ENCODE data around the gene ADAMTS16.

Gene ADAMTS16

GRCh38 chr5:5195128-5195918 is 55.2 kb downstream of the ADAMTS16 start:
- Histone ChIP-seq H3K27me3 (replicated peaks; ENCODE audit: insufficient read depth, low read length) (no peaks in the 10 kb centered on the region), H3K9me3 (replicated peaks; ENCODE audit: insufficient read depth, low read length) (no peaks in the 10 kb centered on the region), H3K4me1 (ENCODE audit: low read length) (no peaks in the 10 kb centered on the region), H3K36me3 (replicated peaks; ENCODE audit: insufficient read depth, low read length) (no peaks in the 10 kb centered on the region), H3K4me2 (ENCODE audit: low read depth, low read length) (no peak overlapping the region), H3K9me2 (replicated peaks; ENCODE audit: insufficient read depth, low read length) (no peaks in the 10 kb centered on the region), H4K20me1 (ENCODE audit: insufficient read depth, low read length) (no peaks in the 10 kb centered on the region), H3F3A (ENCODE audit: insufficient read depth, low read length) (no peaks in the 10 kb centered on the region), H3K79me2 (ENCODE audit: low read length) (no peaks in the 10 kb centered on the region), H3K27ac (ENCODE audit: low read length) (no peak overlapping the region), H3K9ac (ENCODE audit: low read length) (no peak overlapping the region), H2AFZ (ENCODE audit: low read length) (no peak overlapping the region), H3K4me3 (ENCODE audit: low read length) (no peak overlapping the region)
- no peak for DNase-seq
- TF ChIP-seq EZH2phosphoT487 (IDR thresholded peaks at IDR 0.05; ENCODE audit: low read length) (no peak), EZH2 (optimal IDR thresholded peaks at IDR 0.05; ENCODE audit: low read depth, low read length) (no peak)
- TF ChIP-seq, protein P1, sequence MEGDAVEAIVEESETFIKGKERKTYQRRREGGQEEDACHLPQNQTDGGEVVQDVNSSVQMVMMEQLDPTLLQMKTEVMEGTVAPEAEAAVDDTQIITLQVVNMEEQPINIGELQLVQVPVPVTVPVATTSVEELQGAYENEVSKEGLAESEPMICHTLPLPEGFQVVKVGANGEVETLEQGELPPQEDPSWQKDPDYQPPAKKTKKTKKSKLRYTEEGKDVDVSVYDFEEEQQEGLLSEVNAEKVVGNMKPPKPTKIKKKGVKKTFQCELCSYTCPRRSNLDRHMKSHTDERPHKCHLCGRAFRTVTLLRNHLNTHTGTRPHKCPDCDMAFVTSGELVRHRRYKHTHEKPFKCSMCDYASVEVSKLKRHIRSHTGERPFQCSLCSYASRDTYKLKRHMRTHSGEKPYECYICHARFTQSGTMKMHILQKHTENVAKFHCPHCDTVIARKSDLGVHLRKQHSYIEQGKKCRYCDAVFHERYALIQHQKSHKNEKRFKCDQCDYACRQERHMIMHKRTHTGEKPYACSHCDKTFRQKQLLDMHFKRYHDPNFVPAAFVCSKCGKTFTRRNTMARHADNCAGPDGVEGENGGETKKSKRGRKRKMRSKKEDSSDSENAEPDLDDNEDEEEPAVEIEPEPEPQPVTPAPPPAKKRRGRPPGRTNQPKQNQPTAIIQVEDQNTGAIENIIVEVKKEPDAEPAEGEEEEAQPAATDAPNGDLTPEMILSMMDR (IDR thresholded peaks at IDR 0.05; ENCODE audit: low read length), result no peak

- H3K4me2 ChIP-seq (ENCODE audit: low read depth, low read length), result no peak overlapping the region
- H3K9me3 ChIP-seq (replicated peaks; ENCODE audit: insufficient read depth, low read length), result no peaks in the 10 kb centered on the region
- H3K9ac ChIP-seq (ENCODE audit: low read length), result no peak overlapping the region
- no peak for DNase-seq
- no peaks in the 10 kb centered on the region for H3F3A ChIP-seq (ENCODE audit: insufficient read depth, low read length)
- no peaks in the 10 kb centered on the region for H3K4me1 ChIP-seq (ENCODE audit: low read length)
- no peak for TF ChIP-seq EZH2phosphoT487 (IDR thresholded peaks at IDR 0.05; ENCODE audit: low read length)
- TF ChIP-seq, protein P1 (IDR thresholded peaks at IDR 0.05; ENCODE audit: low read length), result no peak
- no peak for TF ChIP-seq EZH2 (optimal IDR thresholded peaks at IDR 0.05; ENCODE audit: low read depth, low read length)
- H3K36me3 ChIP-seq (replicated peaks; ENCODE audit: insufficient read depth, low read length), result no peaks in the 10 kb centered on the region
- no peak overlapping the region for H3K4me3 ChIP-seq (ENCODE audit: low read length)
- H4K20me1 ChIP-seq (ENCODE audit: insufficient read depth, low read length), result no peaks in the 10 kb centered on the region
- H3K27me3 ChIP-seq (replicated peaks; ENCODE audit: insufficient read depth, low read length), result no peaks in the 10 kb centered on the region
- no peak overlapping the region for H2AFZ ChIP-seq (ENCODE audit: low read length)
- H3K79me2 ChIP-seq (ENCODE audit: low read length), result no peaks in the 10 kb centered on the region
- H3K27ac ChIP-seq (ENCODE audit: low read length), result no peak overlapping the region
- H3K9me2 ChIP-seq (replicated peaks; ENCODE audit: insufficient read depth, low read length), result no peaks in the 10 kb centered on the region
Observed at GRCh38 chr5:5198135-5198534, 58.0 kb downstream of the ADAMTS16 start.

DNA sequence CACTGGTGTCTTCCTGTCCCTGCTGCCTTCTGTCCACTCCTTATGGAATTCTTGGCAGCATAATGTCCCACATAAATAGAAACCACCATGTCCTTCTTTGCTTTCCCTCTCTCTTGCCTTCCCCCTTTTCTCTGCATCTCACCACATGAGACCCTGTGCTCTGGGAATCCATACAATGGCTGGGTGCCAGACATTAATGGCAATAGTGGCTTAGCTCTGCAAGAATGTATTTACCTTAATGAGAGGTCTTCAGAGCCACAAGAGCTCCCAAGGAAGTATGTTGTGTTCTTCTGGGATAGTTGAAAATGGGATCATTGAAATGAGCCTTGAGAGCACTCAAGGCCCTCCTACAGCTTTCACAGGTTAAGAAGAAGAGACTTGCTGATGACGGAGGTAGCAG is 58.7 kb downstream of the ADAMTS16 start:
- H3K27ac ChIP-seq (ENCODE audit: low read length), result no peak overlapping the region

More for the DNA sequence above, 58.7 kb downstream of the ADAMTS16 start:
- no peaks in the 10 kb centered on the region for H3K79me2 ChIP-seq (ENCODE audit: low read length)
- TF ChIP-seq, protein P1 (IDR thresholded peaks at IDR 0.05; ENCODE audit: low read length), result no peak
- TF ChIP-seq EZH2 (optimal IDR thresholded peaks at IDR 0.05; ENCODE audit: low read depth, low read length) (no peak), EZH2phosphoT487 (IDR thresholded peaks at IDR 0.05; ENCODE audit: low read length) (no peak)
- no peak overlapping the region for H2AFZ ChIP-seq (ENCODE audit: low read length)
- H3K9ac ChIP-seq (ENCODE audit: low read length), result no peak overlapping the region
- H3K9me2 ChIP-seq (replicated peaks; ENCODE audit: insufficient read depth, low read length), result no peaks in the 10 kb centered on the region
- no peaks in the 10 kb centered on the region for H3F3A ChIP-seq (ENCODE audit: insufficient read depth, low read length)
- no peaks in the 10 kb centered on the region for H3K9me3 ChIP-seq (replicated peaks; ENCODE audit: insufficient read depth, low read length)
- no peaks in the 10 kb centered on the region for H3K4me1 ChIP-seq (ENCODE audit: low read length)
- H3K27me3 ChIP-seq (replicated peaks; ENCODE audit: insufficient read depth, low read length), result no peaks in the 10 kb centered on the region
- H4K20me1 ChIP-seq (ENCODE audit: insufficient read depth, low read length), result no peaks in the 10 kb centered on the region
- H3K4me2 ChIP-seq (ENCODE audit: low read depth, low read length), result no peak overlapping the region
- H3K4me3 ChIP-seq (ENCODE audit: low read length), result no peak overlapping the region
- no peaks in the 10 kb centered on the region for H3K36me3 ChIP-seq (replicated peaks; ENCODE audit: insufficient read depth, low read length)
- no peak for DNase-seq

All from MM.1S (cell line).